Measurements from ENCODE around the gene TRIM28. TPM values are rescaled to one million over a fixed set of nuclear protein-coding genes. Genes with fewer than 3 reads are reported as not detected.
A peak's percentile ranks its signal among the peaks of the same experiment; 100 is the strongest.

The TRIM28 gene
- total RNA-seq, 1 experiment from 2014 or later, result 908 TPM

GRCh38 chr19:58573658-58574164 is 29.8 kb downstream of the TRIM28 start:
- no TSS peak for BruUV-seq (replicated peaks)
- peaks cover 12% of the 10 kb centered on the region; the same call in 1 of the 2 replicates for H3K79me2 ChIP-seq (ENCODE audit: insufficient read depth, low read length)
- H3K4me2 ChIP-seq (ENCODE audit: low read length), result peak overlapping the region; percentile 100
- no peaks in the 10 kb centered on the region for H4K20me1 ChIP-seq (ENCODE audit: insufficient read depth)
- intact Hi-C loops (cut with micrococcal nuclease), result loop anchor here (1.0 to 2.0 kb wide), 3 partner anchors 14 to 53 kb away; partner anchors contain the start of gene TRIM28
- no peaks in the 10 kb centered on the region for H3K27me3 ChIP-seq (ENCODE audit: insufficient read depth, low read length)
- peaks cover 12 to 28% of the 10 kb centered on the region in 2 experiments for H3K4me1 ChIP-seq (ENCODE audit: control insufficient read depth in 1 of 2, insufficient read depth in 2 of 2, low read length in 2 of 2)
- H3K9ac ChIP-seq (ENCODE audit: low read length), result peak overlapping the region; percentile 82
- TF ChIP-seq SIN3A (IDR thresholded peaks at IDR 0.05; ENCODE audit: low read depth), result peak; percentile 63
- no peak for TF ChIP-seq EZH2phosphoT487 (IDR thresholded peaks at IDR 0.05; ENCODE audit: borderline replicate concordance)
- TF ChIP-seq POLR2A (IDR thresholded peaks at IDR 0.05; ENCODE audit: borderline replicate concordance, extremely low read depth, insufficient read depth, insufficient read length), result peak; percentile 37
- ChIA-PET CTCF (no interaction called here), POLR2A (no interaction called here), RAD21 (ENCODE audit: low non-redundant PET in 1 of 2, low total read pairs in 2 of 2, uncharacterized antibody in 2 of 2, unreplicated experiment in 2 of 2) (no interaction called here)
- no peaks in the 10 kb centered on the region for H3K9me3 ChIP-seq (ENCODE audit: control insufficient read depth in 1 of 2, insufficient read depth in 1 of 2, low read depth in 1 of 2, low read length in 2 of 2)
- peak overlapping the region; percentile 78 to 86 for H3K4me3 ChIP-seq (replicated peaks in 1 of 2; ENCODE audit: low read depth in 1 of 2, low read length in 2 of 2)
- no peak overlapping the region for H2AFZ ChIP-seq (ENCODE audit: low read depth, low read length, poor library complexity, severe bottlenecking)
- ATAC-seq (no peak), DNase-seq (ENCODE audit: low read depth, low spot score) (no peak)
- peaks cover 0 to 14% of the 10 kb centered on the region in 2 experiments; a peak in 1 of 4 replicates for H3K36me3 ChIP-seq (ENCODE audit: control insufficient read depth in 1 of 2, insufficient read depth in 2 of 2, low read length in 2 of 2)
- peak overlapping the region; percentile 91 for H3K27ac ChIP-seq (ENCODE audit: low read depth, low read length)
- no peaks in the 10 kb centered on the region for H3K9me2 ChIP-seq (ENCODE audit: insufficient read depth)

- POLR2A ChIA-PET, result interaction anchor here (0.7 to 2.1 kb wide), 7 partner anchors 16 to 213 kb away, joined by 3 to 10 read pairs (median 6); partner anchors contain the start of genes CHMP2A, TRIM28 and ZBTB45
- TF ChIP-seq ZBTB33 (IDR thresholded peaks at IDR 0.05; ENCODE audit: extremely low read depth, insufficient replicate concordance, low read length), result no peak
- TF ChIP-seq JUND (IDR thresholded peaks at IDR 0.05), result no peak
- peak; percentile 60; the same call in 1 of the 2 replicates for TF ChIP-seq ZFX (IDR thresholded peaks at IDR 0.05)
- no peak for TF ChIP-seq CTCF (IDR thresholded peaks at IDR 0.05 in 2 of 3, conservative IDR thresholded peaks at IDR 0.05 in 1 of 3; ENCODE audit: borderline replicate concordance in 1 of 3, insufficient read depth in 1 of 3, low read depth in 2 of 3, low read length in 2 of 3)
- TF ChIP-seq YY1 (IDR thresholded peaks at IDR 0.05; ENCODE audit: extremely low read depth, insufficient replicate concordance, low read depth, low read length), result peak; percentile 3
- TF ChIP-seq SRF (IDR thresholded peaks at IDR 0.05; ENCODE audit: low read depth), result peak; percentile 72; the same call in 1 of the 2 replicates
- TF ChIP-seq POLR2AphosphoS5 (IDR thresholded peaks at IDR 0.05; ENCODE audit: low read depth, low read length), result peak; percentile 94
- peak; percentile 87 for TF ChIP-seq POLR2A (IDR thresholded peaks at IDR 0.05; ENCODE audit: borderline replicate concordance, extremely low read depth, insufficient read depth, insufficient read length)
- TF ChIP-seq CBX3 (IDR thresholded peaks at IDR 0.05; ENCODE audit: low read depth), result no peak
- no peak for TF ChIP-seq FOSL1 (IDR thresholded peaks at IDR 0.05; ENCODE audit: low read depth)
- TF ChIP-seq TCF7L2 (IDR thresholded peaks at IDR 0.05; ENCODE audit: borderline replicate concordance, extremely low read depth, insufficient read depth, insufficient read length), result no peak
- peak; percentile 26; the same call in 1 of the 2 replicates for TF ChIP-seq SIN3A (IDR thresholded peaks at IDR 0.05; ENCODE audit: low read depth)
Measured at GRCh38 chr19:58575183-58576041, 31.5 kb downstream of the TRIM28 start.

More at GRCh38 chr19:58575183-58576041, 31.5 kb downstream of the TRIM28 start:
- BruUV-seq (replicated peaks), result TSS peak; percentile 78
- Histone ChIP-seq H2AFZ (ENCODE audit: low read depth, low read length, poor library complexity, severe bottlenecking) (no peak overlapping the region), H3K27ac (ENCODE audit: low read depth, low read length) (peak overlapping the region; percentile 93), H4K20me1 (ENCODE audit: insufficient read depth) (no peaks in the 10 kb centered on the region), H3K4me1 (ENCODE audit: control insufficient read depth in 1 of 2, insufficient read depth in 2 of 2, low read length in 2 of 2) (peaks cover 12 to 28% of the 10 kb centered on the region in 2 experiments), H3K79me2 (ENCODE audit: insufficient read depth, low read length) (peaks cover 16% of the 10 kb centered on the region), H3K9me2 (ENCODE audit: insufficient read depth) (no peaks in the 10 kb centered on the region), H3K9me3 (ENCODE audit: control insufficient read depth in 1 of 2, insufficient read depth in 1 of 2, low read depth in 1 of 2, low read length in 2 of 2) (no peaks in the 10 kb centered on the region), H3K27me3 (ENCODE audit: insufficient read depth, low read length) (no peaks in the 10 kb centered on the region), H3K4me2 (ENCODE audit: low read length) (peak overlapping the region; percentile 100), H3K4me3 (replicated peaks in 1 of 2; ENCODE audit: low read depth in 1 of 2, low read length in 2 of 2) (peak overlapping the region; percentile 85 to 86), H3K36me3 (ENCODE audit: control insufficient read depth in 1 of 2, insufficient read depth in 2 of 2, low read length in 2 of 2) (peaks cover 0 to 12% of the 10 kb centered on the region in 2 experiments; a peak in 2 of 4 replicates), H3K9ac (ENCODE audit: low read length) (peak overlapping the region; percentile 82)
- CTCF ChIA-PET, result interaction anchor here (0.6 to 1.3 kb wide), 5 partner anchors 52 to 61 kb away, joined by 3 to 7 read pairs (median 3); partner anchors contain the start of gene ZBTB45
- ATAC-seq (peak; percentile 69), DNase-seq (ENCODE audit: low read depth, low spot score) (peak; percentile 79)
- intact Hi-C loops (cut with micrococcal nuclease), result no loop called here
- RAD21 ChIA-PET (ENCODE audit: low non-redundant PET in 1 of 2, low total read pairs in 2 of 2, uncharacterized antibody in 2 of 2, unreplicated experiment in 2 of 2), result interaction anchor here in 1 of 2 experiments (0.6 to 0.8 kb wide), 2 partner anchors 55 to 202 kb away, joined by 3 to 8 read pairs; no protein-coding TSS in a partner anchor

All from HCT116 (cell line).